Subcutaneous adipose tissue (tissue), 4 donors: ENCODE results near the gene SLC22A15. TPM values are rescaled to one million over a fixed set of nuclear protein-coding genes. Genes with fewer than 3 reads are reported as not detected.

Source experiments
- total RNA-seq, 4 donors: library from RNA; depleted of rRNA; stranded (reverse); fragments of >200 nt; gene quantifications; one replicate each; pipeline ENCODE4 v1.1.0, GENCODE V29; 2016
- TF ChIP-seq, protein P1 (sequence below): fragments of 450-650 bp; IDR thresholded peaks from one replicate; pipeline ENCODE4 v1.5.1; 2016; ENCODE audit warnings: low read depth, mild to moderate bottlenecking, control low read depth, antibody characterized with exemption, moderate library complexity

The SLC22A15 gene
- total RNA-seq, 4 donors from 2014 or later = 6.6 to 24.5 (median 13.1) TPM

DNA sequence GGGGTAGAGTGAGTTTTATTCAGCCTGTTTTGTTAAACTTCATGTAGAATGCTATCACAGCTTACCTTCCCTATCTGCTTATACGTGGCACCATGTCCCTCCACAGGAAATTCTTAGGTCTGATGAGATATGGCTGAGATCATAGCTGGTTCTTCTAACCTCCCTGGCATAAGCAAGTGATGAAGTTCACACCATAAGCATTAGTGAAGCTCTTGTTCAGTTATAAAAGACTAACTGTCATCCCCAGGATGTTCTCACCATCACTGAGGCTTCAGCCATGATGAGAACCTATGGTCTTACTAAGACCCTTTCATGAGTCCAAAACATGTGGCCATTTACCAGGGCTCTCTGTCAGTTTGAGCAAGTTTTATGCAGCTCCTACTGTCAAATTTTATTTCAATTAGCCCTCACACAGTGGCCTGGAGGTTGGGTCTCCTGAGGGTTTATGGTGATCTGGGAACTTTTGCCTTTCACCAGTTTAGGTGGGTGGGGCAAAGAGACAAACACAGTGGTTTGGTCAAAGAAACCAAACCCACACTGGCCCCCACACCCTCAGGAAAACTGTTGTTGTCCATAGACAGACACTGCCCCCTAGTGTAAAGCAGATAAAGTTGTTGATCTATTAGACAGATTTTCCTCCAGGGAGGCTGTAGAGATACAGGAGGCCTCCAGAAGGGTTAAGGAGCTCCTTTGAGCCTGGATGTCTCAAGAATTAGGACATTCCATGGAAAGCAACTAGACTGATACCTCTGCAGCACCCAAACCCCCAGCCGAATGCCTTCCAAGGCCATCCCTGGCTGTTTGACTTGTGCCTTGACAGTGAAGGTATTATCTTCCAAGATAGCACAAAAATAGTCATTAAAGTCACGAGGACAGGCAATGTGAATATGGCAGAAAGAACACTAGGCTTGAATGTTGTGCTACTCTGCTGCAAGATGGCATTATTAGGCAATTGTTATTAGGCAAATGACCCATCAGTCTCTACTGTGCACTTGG lies 5.0 kb downstream of the SLC22A15 start:
- TF ChIP-seq, protein P1, sequence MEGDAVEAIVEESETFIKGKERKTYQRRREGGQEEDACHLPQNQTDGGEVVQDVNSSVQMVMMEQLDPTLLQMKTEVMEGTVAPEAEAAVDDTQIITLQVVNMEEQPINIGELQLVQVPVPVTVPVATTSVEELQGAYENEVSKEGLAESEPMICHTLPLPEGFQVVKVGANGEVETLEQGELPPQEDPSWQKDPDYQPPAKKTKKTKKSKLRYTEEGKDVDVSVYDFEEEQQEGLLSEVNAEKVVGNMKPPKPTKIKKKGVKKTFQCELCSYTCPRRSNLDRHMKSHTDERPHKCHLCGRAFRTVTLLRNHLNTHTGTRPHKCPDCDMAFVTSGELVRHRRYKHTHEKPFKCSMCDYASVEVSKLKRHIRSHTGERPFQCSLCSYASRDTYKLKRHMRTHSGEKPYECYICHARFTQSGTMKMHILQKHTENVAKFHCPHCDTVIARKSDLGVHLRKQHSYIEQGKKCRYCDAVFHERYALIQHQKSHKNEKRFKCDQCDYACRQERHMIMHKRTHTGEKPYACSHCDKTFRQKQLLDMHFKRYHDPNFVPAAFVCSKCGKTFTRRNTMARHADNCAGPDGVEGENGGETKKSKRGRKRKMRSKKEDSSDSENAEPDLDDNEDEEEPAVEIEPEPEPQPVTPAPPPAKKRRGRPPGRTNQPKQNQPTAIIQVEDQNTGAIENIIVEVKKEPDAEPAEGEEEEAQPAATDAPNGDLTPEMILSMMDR = no peak

GRCh38 chr1:115982400-115982799 lies 6.1 kb downstream of the SLC22A15 start:
- TF ChIP-seq, protein P1 = no peak

GRCh38 chr1:115983584-115983983 lies 7.3 kb downstream of the SLC22A15 start:
- TF ChIP-seq, protein P1 = no peak

DNA sequence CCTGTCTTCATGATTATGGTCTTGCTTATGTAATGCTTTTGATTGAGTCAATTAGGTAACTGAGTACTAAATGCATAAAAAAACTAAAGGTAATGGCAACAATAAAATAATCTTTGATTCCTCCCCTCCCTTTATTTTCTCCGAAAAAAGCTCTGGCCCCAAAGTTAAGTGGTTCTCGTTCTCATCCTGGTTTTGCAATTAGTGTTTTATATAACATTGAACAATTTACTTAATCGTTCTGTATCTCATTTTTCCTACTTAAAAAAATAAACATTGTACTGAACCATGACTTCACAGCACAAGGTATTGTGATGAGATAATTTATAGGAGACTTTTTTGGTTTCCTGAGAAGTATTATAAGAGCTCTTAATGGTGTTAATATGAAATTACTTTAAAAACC lies 11.3 kb downstream of the SLC22A15 start:
- TF ChIP-seq, protein P1 = no peak

- TF ChIP-seq, protein P1 = no peak
Observed at GRCh38 chr1:115988953-115989352, 12.6 kb downstream of the SLC22A15 start.

DNA sequence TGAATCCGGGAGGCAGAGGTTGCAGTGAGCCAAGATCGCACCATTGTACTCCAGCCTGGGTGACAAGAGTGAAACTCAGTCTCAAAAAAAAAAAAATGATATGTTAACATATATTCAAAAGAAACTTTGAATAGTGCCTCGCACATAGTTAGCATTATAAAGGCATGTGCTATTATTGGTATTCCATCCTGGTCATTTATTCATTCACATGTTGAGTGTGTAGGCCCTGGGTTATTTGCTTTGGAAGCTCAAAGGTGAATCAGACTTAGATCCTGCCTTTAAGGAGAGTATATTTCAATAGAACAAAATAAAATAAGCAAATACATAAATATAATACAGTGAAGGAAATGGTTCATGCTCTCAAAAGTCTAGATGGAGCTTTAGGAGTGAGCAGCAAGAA lies 13.4 kb downstream of the SLC22A15 start:
- TF ChIP-seq, protein P1 = no peak

DNA sequence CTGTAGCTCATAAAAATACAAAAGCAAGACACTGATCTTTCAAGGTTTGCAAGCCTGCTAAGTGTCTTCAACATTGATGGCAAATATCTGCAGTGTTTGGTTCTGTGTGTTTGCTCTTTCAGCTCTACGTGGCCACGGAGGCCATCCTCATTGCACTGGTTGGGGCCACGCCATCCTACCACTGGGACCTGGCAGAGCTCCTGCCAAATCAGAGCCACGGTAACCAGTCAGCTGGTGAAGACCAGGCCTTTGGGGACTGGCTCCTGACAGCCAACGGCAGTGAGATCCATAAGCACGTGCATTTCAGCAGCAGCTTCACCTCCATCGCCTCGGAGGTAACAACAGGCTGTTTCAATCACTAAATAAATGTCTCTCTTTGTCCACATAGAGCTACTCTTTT lies 15.6 kb downstream of the SLC22A15 start:
- TF ChIP-seq, protein P1 = no peak
